Endothelial cell of umbilical vein (primary cell): ENCODE measurements around the gene LTBP1. TPM values are rescaled to one million over a fixed set of nuclear protein-coding genes. Genes with fewer than 3 reads are reported as not detected.

ENCODE experiments used
- BruUV-seq: library from RNA; stranded (reverse); fragments of 400-500 nt; replicated peaks from 2 replicates; lab custom pipeline; 2021; lab: Mats Ljungman, UMichigan
- CTCF ChIA-PET: fragments of 300-600, 350-600 bp; sonication (Branson Sonifier 250); formaldehyde crosslinking; loops from one replicate; lab custom pipeline; 2021; ENCODE audit warnings: antibody characterized with exemption, inconsistent platforms; lab: Charles Lee
- POLR2A ChIA-PET: fragments of 300-600, 350-600 bp; sonication (Branson Sonifier 250); formaldehyde crosslinking; loops from one replicate; lab custom pipeline; 2021; ENCODE audit warnings: antibody characterized with exemption, inconsistent platforms; lab: Charles Lee
- DNase-seq: peaks from one replicate; pipeline ENCODE4 v3.0.0-alpha.2; 2011; ENCODE audit warnings: low read depth, low spot score
- FAIRE-seq: peaks from 2 replicates; lab custom pipeline; 2011; peaks lifted over from hg19 to GRCh38; lab: Jason Lieb, UNC
- H2AFZ ChIP-seq: 2 replicates; pipeline ENCODE4 v1.6.0; 2012; ENCODE audit warnings: low read depth, low read length, control low read depth, inconsistent platforms
- H3K27ac ChIP-seq: 2 replicates; pipeline ENCODE4 v1.5.1; 2011; ENCODE audit warnings: low read depth, mild to moderate bottlenecking, control low read depth, low read length, moderate library complexity; ENCODE audit not compliant: insufficient read depth
- H3K27me3 ChIP-seq, 2 experiments: 2 replicates each; pipeline versions ENCODE4 v1.6.0 to v1.6.1; 2011; ENCODE audit warnings: low read length in 2 of 2, mixed read lengths in 1 of 2; ENCODE audit not compliant: control insufficient read depth in 2 of 2, insufficient read depth in 2 of 2
- H3K36me3 ChIP-seq, 2 experiments: 2 replicates in 1 of 2; 3 replicates in 1 of 2; pipeline ENCODE4 v1.5.1; 2011; ENCODE audit warnings: low read length in 2 of 2, mild to moderate bottlenecking in 1 of 2, moderate library complexity in 1 of 2; ENCODE audit not compliant: control insufficient read depth in 2 of 2, insufficient read depth in 2 of 2; ENCODE audit errors: extremely low read depth in 1 of 2
- H3K4me1 ChIP-seq: 3 replicates; pipeline ENCODE4 v1.5.1; 2011; ENCODE audit warnings: mild to moderate bottlenecking, low read length; ENCODE audit not compliant: control insufficient read depth, insufficient read depth; ENCODE audit errors: extremely low read depth
- H3K4me2 ChIP-seq: 2 replicates; pipeline ENCODE4 v1.6.1; 2011; ENCODE audit warnings: low read length, control low read depth, mixed read lengths; ENCODE audit not compliant: insufficient read depth
- H3K4me3 ChIP-seq, 3 experiments: fragments of 200-600 bp in 1 of 3; sonication (generic), shearing (Covaris generic) in 1 of 3; replicated peaks in 1 of 3; 2 replicates each; pipeline ENCODE4 v1.5.1; 2011 to 2016; ENCODE audit warnings: control low read depth in 3 of 3, low read length in 3 of 3, mild to moderate bottlenecking in 2 of 3, inconsistent platforms in 1 of 3, low read depth in 1 of 3, moderate library complexity in 1 of 3; ENCODE audit not compliant: insufficient read depth in 1 of 3
- H3K79me2 ChIP-seq: 2 replicates; pipeline ENCODE4 v1.6.0; 2012; ENCODE audit warnings: low read length, inconsistent platforms; ENCODE audit not compliant: control insufficient read depth, insufficient read depth
- H3K9ac ChIP-seq: replicated peaks from 2 replicates; pipeline ENCODE3; 2011; ENCODE audit warnings: low read length, control low read depth; ENCODE audit not compliant: insufficient read depth; ENCODE audit errors: extremely low read depth
- H3K9me1 ChIP-seq: replicated peaks from 3 replicates; pipeline ENCODE4 v1.6.0; 2011; ENCODE audit warnings: mild to moderate bottlenecking, low read length; ENCODE audit not compliant: control insufficient read depth, insufficient read depth; ENCODE audit errors: extremely low read depth
- H3K9me3 ChIP-seq: replicated peaks from 2 replicates; pipeline ENCODE4 v1.5.1; 2012; ENCODE audit warnings: low read length, inconsistent platforms; ENCODE audit not compliant: control insufficient read depth, insufficient read depth
- H4K20me1 ChIP-seq: replicated peaks from 2 replicates; pipeline ENCODE3; 2011; ENCODE audit warnings: mild to moderate bottlenecking, low read length; ENCODE audit not compliant: control insufficient read depth, insufficient read depth; ENCODE audit errors: extremely low read depth
- EZH2 ChIP-seq: IDR thresholded peaks from 2 replicates; pipeline ENCODE4 v1.6.1; 2012; ENCODE audit warnings: borderline replicate concordance, low read depth, mild to moderate bottlenecking, moderate library complexity, low read length, inconsistent platforms; ENCODE audit not compliant: severe bottlenecking
- FOS ChIP-seq: IDR thresholded peaks from 2 replicates; pipeline ENCODE4 v1.6.1; 2011; ENCODE audit warnings: mild to moderate bottlenecking, low read length, moderate library complexity, borderline replicate concordance; ENCODE audit not compliant: insufficient read depth
- GATA2 ChIP-seq: IDR thresholded peaks from 2 replicates; pipeline ENCODE4 v1.7.0; 2011; ENCODE audit warnings: low read depth, mild to moderate bottlenecking, moderate library complexity, mixed read lengths, low read length; ENCODE audit not compliant: insufficient read length, insufficient read depth
- JUN ChIP-seq: IDR thresholded peaks from 2 replicates; pipeline ENCODE4 v1.6.1; 2011; ENCODE audit warnings: borderline replicate concordance, low read depth; ENCODE audit not compliant: insufficient read length, insufficient read depth
- MYC ChIP-seq: IDR thresholded peaks from one replicate; pipeline ENCODE4 v1.6.1; 2011; ENCODE audit warnings: mild to moderate bottlenecking, low read depth, low read length
- POLR2A ChIP-seq: IDR thresholded peaks from 2 replicates; pipeline ENCODE4 v1.6.1; 2012; ENCODE audit warnings: low read depth, mild to moderate bottlenecking, control low read depth, low read length
- POLR2AphosphoS5 ChIP-seq: IDR thresholded peaks from 2 replicates; pipeline ENCODE4 v1.6.1; 2012; ENCODE audit warnings: low read depth, mild to moderate bottlenecking, control low read depth, low read length, moderate library complexity; ENCODE audit not compliant: insufficient read depth
- dilution Hi-C: fragments of 300-500 bp; cut with MboI; formaldehyde crosslinking; loops from one replicate; pipeline ENCODE4 v1.15.0; 2019; ENCODE audit warnings: low sequenced_read_pairs; ENCODE audit not compliant: extremely low pct_ligation_motif_present
- intact Hi-C: fragments of 100-400 bp; cut with micrococcal nuclease; formaldehyde crosslinking; loops from one replicate; pipeline ENCODE4 v1.10.0; 2022
- polyA plus RNA-seq, 4 experiments: library from polyadenylated mRNA; depleted of rRNA in 3 of 4; stranded (reverse) in 3 of 4; unstranded in 1 of 4; fragments of >200 nt; gene quantifications; 2 replicates each; pipeline versions ENCODE4 v1.2.1 to v1.2.3, GENCODE V29; 2011 to 2012; ENCODE audit warnings: missing spikeins in 1 of 4
- total RNA-seq: library from RNA; stranded (reverse); gene quantifications from 2 replicates; pipeline ENCODE4 v1.2.3, GENCODE V29; 2021
- TF ChIP-seq, protein P1 (sequence below), 2 donors: IDR thresholded peaks; 1 replicate in 1 of 2; 2 replicates in 1 of 2; pipeline ENCODE4 v1.5.1; 2011; ENCODE audit warnings: low read length in 2 of 2, mild to moderate bottlenecking in 2 of 2, moderate library complexity in 2 of 2, control low read depth in 1 of 2, inconsistent platforms in 1 of 2, low read depth in 1 of 2; ENCODE audit not compliant: insufficient read depth in 1 of 2; ENCODE audit errors: extremely low read depth in 1 of 2
- TF ChIP-seq, protein P2 (sequence below): IDR thresholded peaks from 2 replicates; pipeline ENCODE4 v1.6.1; 2011; ENCODE audit not compliant: insufficient read depth, insufficient read length

Gene LTBP1
- total and polyA plus RNA-seq, 2 donors (not counting 3 experiments of a cell fraction or from before 2014, with no cell fraction given), result 57.4 to 68.2 TPM

DNA sequence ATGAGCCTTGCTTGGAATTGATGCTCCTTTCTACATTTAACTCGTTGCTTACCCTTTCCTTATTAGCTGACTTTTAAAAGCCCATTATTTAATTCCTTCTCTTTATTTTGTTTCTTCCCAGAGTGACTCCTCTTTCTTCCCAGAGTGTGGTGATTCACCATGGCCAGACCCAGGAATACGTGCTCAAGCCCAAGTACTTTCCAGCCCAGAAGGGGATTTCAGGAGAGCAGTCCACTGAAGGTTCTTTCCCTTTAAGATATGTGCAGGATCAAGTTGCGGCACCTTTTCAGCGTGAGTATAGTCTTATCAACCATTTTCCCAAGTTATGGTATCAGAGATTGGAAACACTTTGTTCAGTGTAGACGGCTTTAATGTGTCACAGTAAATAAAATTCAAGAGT lies 163.7 kb downstream of the LTBP1 start:
- H4K20me1 ChIP-seq, result no peaks in the 10 kb centered on the region
- H3K9me3 ChIP-seq, result no peaks in the 10 kb centered on the region
- dilution Hi-C loops (no loop called here), intact Hi-C loops (no loop called here)
- H3K4me1 ChIP-seq, result no peaks in the 10 kb centered on the region
- H2AFZ ChIP-seq, result no peak overlapping the region
- DNase-seq, result no peak
- no peak overlapping the region for H3K4me2 ChIP-seq
- ChIA-PET POLR2A (no interaction called here), CTCF (interaction anchor here (1.0 kb wide), 1 partner anchor 262 kb away, joined by 3 read pairs; no protein-coding TSS in a partner anchor)
- no peak overlapping the region for H3K4me3 ChIP-seq
- H3K9me1 ChIP-seq, result no peaks in the 10 kb centered on the region
- no peak overlapping the region for H3K9ac ChIP-seq
- no peak overlapping the region for H3K27ac ChIP-seq
- H3K79me2 ChIP-seq, result no peaks in the 10 kb centered on the region
- no peaks in the 10 kb centered on the region for H3K36me3 ChIP-seq
- TF ChIP-seq MYC (no peak), JUN (no peak), FOS (no peak), POLR2AphosphoS5 (no peak), GATA2 (no peak), POLR2A (no peak), EZH2 (no peak)
- TF ChIP-seq, protein P1, sequence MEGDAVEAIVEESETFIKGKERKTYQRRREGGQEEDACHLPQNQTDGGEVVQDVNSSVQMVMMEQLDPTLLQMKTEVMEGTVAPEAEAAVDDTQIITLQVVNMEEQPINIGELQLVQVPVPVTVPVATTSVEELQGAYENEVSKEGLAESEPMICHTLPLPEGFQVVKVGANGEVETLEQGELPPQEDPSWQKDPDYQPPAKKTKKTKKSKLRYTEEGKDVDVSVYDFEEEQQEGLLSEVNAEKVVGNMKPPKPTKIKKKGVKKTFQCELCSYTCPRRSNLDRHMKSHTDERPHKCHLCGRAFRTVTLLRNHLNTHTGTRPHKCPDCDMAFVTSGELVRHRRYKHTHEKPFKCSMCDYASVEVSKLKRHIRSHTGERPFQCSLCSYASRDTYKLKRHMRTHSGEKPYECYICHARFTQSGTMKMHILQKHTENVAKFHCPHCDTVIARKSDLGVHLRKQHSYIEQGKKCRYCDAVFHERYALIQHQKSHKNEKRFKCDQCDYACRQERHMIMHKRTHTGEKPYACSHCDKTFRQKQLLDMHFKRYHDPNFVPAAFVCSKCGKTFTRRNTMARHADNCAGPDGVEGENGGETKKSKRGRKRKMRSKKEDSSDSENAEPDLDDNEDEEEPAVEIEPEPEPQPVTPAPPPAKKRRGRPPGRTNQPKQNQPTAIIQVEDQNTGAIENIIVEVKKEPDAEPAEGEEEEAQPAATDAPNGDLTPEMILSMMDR (IDR thresholded peaks at IDR 0.05; ENCODE audit: extremely low read depth in 1 of 2, insufficient read depth in 1 of 2, low read depth in 1 of 2, low read length in 2 of 2), result no peak
- TF ChIP-seq, protein P2, sequence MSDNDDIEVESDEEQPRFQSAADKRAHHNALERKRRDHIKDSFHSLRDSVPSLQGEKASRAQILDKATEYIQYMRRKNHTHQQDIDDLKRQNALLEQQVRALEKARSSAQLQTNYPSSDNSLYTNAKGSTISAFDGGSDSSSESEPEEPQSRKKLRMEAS, result no peak
- no peak for FAIRE-seq
- no peaks in the 10 kb centered on the region for H3K27me3 ChIP-seq
- BruUV-seq, result no TSS peak
